KMS-11 (cell line): ENCODE results near the gene TTC21A.

Source experiments
- H2AFZ ChIP-seq: fragments of 200-600 bp; sonication (generic); 2 replicates; pipeline ENCODE4 v1.6.1; 2016; ENCODE audit warnings: antibody characterized with exemption, mixed run types, low read depth
- H3K27ac ChIP-seq: fragments of 200-600 bp; sonication (generic); 2 replicates; pipeline ENCODE4 v1.6.1; 2016; ENCODE audit warnings: mild to moderate bottlenecking, mixed run types
- H3K27me3 ChIP-seq: fragments of 200-600 bp; sonication (generic); 2 replicates; pipeline ENCODE4 v1.6.1; 2017; ENCODE audit warnings: mild to moderate bottlenecking, low read depth, mixed run types, moderate library complexity; ENCODE audit not compliant: insufficient read depth
- H3K36me3 ChIP-seq: fragments of 200-600 bp; sonication (generic); 2 replicates; pipeline ENCODE4 v1.6.1; 2017; ENCODE audit warnings: mild to moderate bottlenecking, mixed run types; ENCODE audit not compliant: insufficient read depth
- H3K4me1 ChIP-seq: fragments of 200-600 bp; sonication (generic); 2 replicates; pipeline ENCODE4 v1.6.1; 2016; ENCODE audit warnings: mild to moderate bottlenecking, low read depth, mixed run types; ENCODE audit not compliant: poor library complexity, severe bottlenecking
- H3K4me2 ChIP-seq: fragments of 200-600 bp; sonication (generic); 2 replicates; pipeline ENCODE4 v1.7.0; 2016; ENCODE audit warnings: mild to moderate bottlenecking, mixed run types
- H3K4me3 ChIP-seq: fragments of 200-600 bp; sonication (generic); IDR thresholded peaks from 2 replicates; pipeline ENCODE4 v1.6.1; 2017; ENCODE audit warnings: low read depth, low read length, mixed read lengths; ENCODE audit not compliant: insufficient read depth
- H3K79me2 ChIP-seq: fragments of 200-600 bp; sonication (generic); 2 replicates; pipeline ENCODE4 v1.6.1; 2016; ENCODE audit warnings: low read depth, mixed run types; ENCODE audit not compliant: insufficient read depth
- H3K9ac ChIP-seq: fragments of 200-600 bp; sonication (generic); 2 replicates; pipeline ENCODE4 v1.6.1; 2016; ENCODE audit warnings: mild to moderate bottlenecking, mixed run types
- H4K20me1 ChIP-seq: fragments of 200-600 bp; sonication (generic); 2 replicates; pipeline ENCODE4 v1.6.1; 2016; ENCODE audit warnings: mild to moderate bottlenecking, mixed run types; ENCODE audit not compliant: insufficient read depth
- TF ChIP-seq, protein P1 (sequence below): fragments of 200-600 bp; sonication (generic); conservative IDR thresholded peaks from 2 replicates; pipeline ENCODE4 v1.6.1; 2017; ENCODE audit warnings: low read depth, mild to moderate bottlenecking, antibody characterized with exemption, low read length, moderate library complexity, mixed read lengths

The TTC21A gene

DNA sequence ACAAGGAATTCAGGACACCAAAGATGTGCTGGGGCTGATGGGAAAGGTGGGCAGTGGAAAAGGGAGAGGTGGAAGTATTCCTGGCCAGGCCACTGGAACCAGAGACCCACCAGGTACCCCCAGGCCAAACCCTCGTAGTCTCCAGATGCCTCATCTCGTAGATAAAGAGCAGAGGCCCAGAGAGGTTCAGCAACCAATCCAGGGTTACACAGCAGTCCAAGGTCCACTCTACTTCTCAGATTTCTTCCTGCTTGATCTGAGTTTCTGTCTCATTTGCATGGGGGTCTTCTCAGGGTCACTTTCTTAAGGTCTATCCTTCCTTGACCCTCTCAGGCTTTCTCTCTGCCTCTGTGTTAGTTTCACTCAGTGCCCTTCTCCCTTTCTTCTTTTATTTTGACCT, 5.1 kb downstream of the TTC21A start:
- TF ChIP-seq, protein P1, sequence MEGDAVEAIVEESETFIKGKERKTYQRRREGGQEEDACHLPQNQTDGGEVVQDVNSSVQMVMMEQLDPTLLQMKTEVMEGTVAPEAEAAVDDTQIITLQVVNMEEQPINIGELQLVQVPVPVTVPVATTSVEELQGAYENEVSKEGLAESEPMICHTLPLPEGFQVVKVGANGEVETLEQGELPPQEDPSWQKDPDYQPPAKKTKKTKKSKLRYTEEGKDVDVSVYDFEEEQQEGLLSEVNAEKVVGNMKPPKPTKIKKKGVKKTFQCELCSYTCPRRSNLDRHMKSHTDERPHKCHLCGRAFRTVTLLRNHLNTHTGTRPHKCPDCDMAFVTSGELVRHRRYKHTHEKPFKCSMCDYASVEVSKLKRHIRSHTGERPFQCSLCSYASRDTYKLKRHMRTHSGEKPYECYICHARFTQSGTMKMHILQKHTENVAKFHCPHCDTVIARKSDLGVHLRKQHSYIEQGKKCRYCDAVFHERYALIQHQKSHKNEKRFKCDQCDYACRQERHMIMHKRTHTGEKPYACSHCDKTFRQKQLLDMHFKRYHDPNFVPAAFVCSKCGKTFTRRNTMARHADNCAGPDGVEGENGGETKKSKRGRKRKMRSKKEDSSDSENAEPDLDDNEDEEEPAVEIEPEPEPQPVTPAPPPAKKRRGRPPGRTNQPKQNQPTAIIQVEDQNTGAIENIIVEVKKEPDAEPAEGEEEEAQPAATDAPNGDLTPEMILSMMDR: no peak
- Histone ChIP-seq H3K4me1 (peaks cover 10% of the 10 kb centered on the region), H3K27me3 (no peaks in the 10 kb centered on the region), H3K27ac (no peak overlapping the region), H3K4me3 (no peak overlapping the region), H3K9ac (no peak overlapping the region), H3K36me3 (no peaks in the 10 kb centered on the region), H4K20me1 (no peaks in the 10 kb centered on the region), H2AFZ (no peak overlapping the region), H3K4me2 (no peak overlapping the region), H3K79me2 (no peaks in the 10 kb centered on the region)

DNA sequence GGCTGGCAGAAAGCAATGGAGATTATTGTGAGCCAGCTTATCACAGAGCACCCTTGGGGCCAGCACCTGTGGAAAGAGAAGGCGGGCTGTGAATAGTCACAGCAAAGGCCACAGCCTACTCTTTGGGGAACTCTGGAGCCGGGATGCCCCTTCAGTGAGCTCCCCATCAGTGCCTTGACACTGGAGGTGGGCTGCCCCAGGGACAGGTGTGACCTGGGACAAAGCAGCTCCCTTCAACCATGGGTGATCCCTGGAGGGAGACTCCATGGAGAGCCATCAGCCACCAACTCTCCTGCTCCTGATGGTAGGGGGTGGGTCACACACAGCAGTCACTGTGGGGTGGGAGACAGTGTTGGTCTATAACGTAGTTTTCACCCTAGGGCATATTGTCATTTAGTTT, 5.8 kb downstream of the TTC21A start:
- H3K4me3 ChIP-seq: no peak overlapping the region
- no peak overlapping the region for H3K27ac ChIP-seq
- H4K20me1 ChIP-seq: no peaks in the 10 kb centered on the region
- TF ChIP-seq, protein P1: no peak
- no peaks in the 10 kb centered on the region for H3K79me2 ChIP-seq
- peaks cover 7% of the 10 kb centered on the region for H3K4me1 ChIP-seq
- no peak overlapping the region for H3K4me2 ChIP-seq
- no peaks in the 10 kb centered on the region for H3K36me3 ChIP-seq
- H2AFZ ChIP-seq: no peak overlapping the region
- no peak overlapping the region for H3K9ac ChIP-seq
- no peaks in the 10 kb centered on the region for H3K27me3 ChIP-seq

DNA sequence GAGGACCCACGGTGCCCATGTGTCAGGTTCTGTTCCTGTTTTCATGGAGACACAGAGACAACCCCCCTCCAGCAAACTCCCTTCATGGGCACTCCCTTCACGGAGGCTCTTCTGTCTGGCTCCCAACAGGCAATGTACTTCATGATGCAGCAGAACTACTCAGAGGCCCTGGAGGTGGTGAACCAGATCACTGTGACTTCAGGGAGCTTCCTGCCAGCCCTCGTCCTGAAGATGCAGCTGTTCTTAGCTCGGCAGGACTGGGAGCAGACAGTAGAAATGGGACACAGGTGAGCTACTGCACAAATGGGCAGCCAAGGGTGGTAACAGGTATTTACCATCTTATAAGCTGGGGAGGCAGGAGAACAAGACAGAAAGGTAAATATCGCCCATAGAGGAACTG, 7.0 kb downstream of the TTC21A start:
- TF ChIP-seq, protein P1: no peak
- Histone ChIP-seq H3K79me2 (no peaks in the 10 kb centered on the region), H3K27me3 (no peaks in the 10 kb centered on the region), H3K27ac (no peak overlapping the region), H4K20me1 (no peaks in the 10 kb centered on the region), H3K4me3 (no peak overlapping the region), H3K4me1 (no peaks in the 10 kb centered on the region), H3K9ac (no peak overlapping the region), H3K4me2 (no peak overlapping the region), H3K36me3 (no peaks in the 10 kb centered on the region), H2AFZ (no peak overlapping the region)

DNA sequence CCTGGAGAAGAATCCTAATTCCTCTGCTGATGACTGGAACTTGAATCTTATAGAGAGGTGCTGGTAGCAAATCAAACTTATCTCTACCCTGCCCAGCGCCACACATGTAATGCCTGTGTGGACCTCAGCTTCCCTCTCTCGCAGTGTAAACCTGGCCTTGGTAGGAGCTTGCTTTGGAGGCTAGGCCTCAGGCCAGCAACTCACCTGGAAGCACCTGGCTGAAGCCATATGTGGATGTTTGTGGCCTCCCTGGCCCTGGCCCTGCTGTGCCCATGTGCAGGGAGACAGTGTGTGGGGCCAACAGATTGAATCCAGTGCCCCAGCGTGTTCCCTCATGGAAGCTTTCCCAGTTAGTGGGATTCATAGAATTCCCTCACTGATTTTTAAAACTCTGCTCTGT, 8.4 kb downstream of the TTC21A start:
- Histone ChIP-seq H3K27ac (no peak overlapping the region), H3K27me3 (no peaks in the 10 kb centered on the region), H3K4me1 (no peaks in the 10 kb centered on the region)

More for the DNA sequence above, 8.4 kb downstream of the TTC21A start:
- Histone ChIP-seq H3K36me3 (no peaks in the 10 kb centered on the region), H2AFZ (no peak overlapping the region), H3K4me3 (no peak overlapping the region), H3K4me2 (no peak overlapping the region), H4K20me1 (no peaks in the 10 kb centered on the region), H3K9ac (no peak overlapping the region), H3K79me2 (no peaks in the 10 kb centered on the region)
- TF ChIP-seq, protein P1: no peak
